H1 (cell line): ENCODE results near the gene TBC1D22A. TPM values are rescaled to one million over a fixed set of nuclear protein-coding genes. Genes with fewer than 3 reads are reported as not detected.

Source experiments
- CTCF ChIA-PET: fragments of 300-600 bp; sonication (Branson Sonifier 250); formaldehyde crosslinking; loops from one replicate; lab custom pipeline; 2021; ENCODE audit not compliant: partially characterized antibody; lab: Charles Lee
- POLR2A ChIA-PET: fragments of 300-600 bp; sonication (Branson Sonifier 250); formaldehyde crosslinking; loops from one replicate; lab custom pipeline; 2021; ENCODE audit warnings: inconsistent platforms; ENCODE audit not compliant: partially characterized antibody; lab: Charles Lee
- DNase-seq, 2 experiments: peaks; one replicate each; pipeline versions ENCODE4 v3.0.0 to v3.0.0-alpha.2; 2010 to 2022; ENCODE audit warnings: low spot score in 2 of 2, low read depth in 1 of 2, mixed read lengths in 1 of 2
- FAIRE-seq: peaks from 2 replicates; lab custom pipeline; 2011; peaks lifted over from hg19 to GRCh38; lab: Jason Lieb, UNC
- H2AFZ ChIP-seq: 2 replicates; pipeline ENCODE4 v1.8.1; 2012; ENCODE audit warnings: low read length, inconsistent platforms
- H2AK5ac ChIP-seq: 2 replicates; pipeline ENCODE4 v1.6.1; 2013; ENCODE audit warnings: low read depth, low read length
- H2BK120ac ChIP-seq: replicated peaks from 2 replicates; pipeline ENCODE3; 2013; ENCODE audit warnings: low read depth, low read length, inconsistent platforms
- H2BK12ac ChIP-seq: 2 replicates; pipeline ENCODE4 v1.6.1; 2013; ENCODE audit warnings: low read depth, low read length
- H2BK15ac ChIP-seq: 2 replicates; pipeline ENCODE4 v1.6.1; 2013; ENCODE audit warnings: low read length
- H2BK20ac ChIP-seq: 2 replicates; pipeline ENCODE4 v1.6.1; 2013; ENCODE audit warnings: low read length
- H2BK5ac ChIP-seq: 2 replicates; pipeline ENCODE4 v1.6.1; 2013; ENCODE audit warnings: low read depth, low read length
- H3K14ac ChIP-seq: 2 replicates; pipeline ENCODE4 v1.6.1; 2013; ENCODE audit warnings: inconsistent platforms; ENCODE audit not compliant: insufficient read length
- H3K18ac ChIP-seq: 2 replicates; pipeline ENCODE4 v1.6.1; 2013; ENCODE audit warnings: low read length; ENCODE audit errors: extremely low read depth
- H3K23ac ChIP-seq: 2 replicates; pipeline ENCODE4 v1.6.1; 2013; ENCODE audit warnings: inconsistent platforms; ENCODE audit not compliant: insufficient read length
- H3K23me2 ChIP-seq: 2 replicates; pipeline ENCODE4 v1.6.1; 2013; ENCODE audit warnings: low read depth, low read length
- H3K27ac ChIP-seq: 2 replicates; pipeline ENCODE4 v1.6.1; 2011; ENCODE audit warnings: low read depth, low read length, inconsistent platforms
- H3K27me3 ChIP-seq, 4 experiments: replicated peaks in 1 of 4; 1 replicate in 1 of 4; 2 replicates in 3 of 4; pipeline versions ENCODE4 v1.6.1 to v1.8.1; 2011 to 2013; ENCODE audit warnings: low read length in 3 of 4, mild to moderate bottlenecking in 3 of 4, inconsistent platforms in 2 of 4, mixed read lengths in 2 of 4, moderate library complexity in 1 of 4; ENCODE audit not compliant: control insufficient read depth in 3 of 4, insufficient read depth in 3 of 4; ENCODE audit errors: extremely low read depth in 1 of 4
- H3K36me3 ChIP-seq, 4 experiments: 2 replicates each; pipeline versions ENCODE4 v1.6.1 to v1.8.1; 2011 to 2013; ENCODE audit warnings: mild to moderate bottlenecking in 4 of 4, low read length in 3 of 4, moderate library complexity in 2 of 4, control low read depth in 1 of 4, inconsistent platforms in 1 of 4; ENCODE audit not compliant: insufficient read depth in 4 of 4, control insufficient read depth in 2 of 4
- H3K4ac ChIP-seq: replicated peaks from 2 replicates; pipeline ENCODE3; 2013; ENCODE audit warnings: low read length, low read depth, mixed read lengths, inconsistent platforms; ENCODE audit not compliant: insufficient read length
- H3K4me1 ChIP-seq, 4 experiments: replicated peaks in 1 of 4; 1 replicate in 1 of 4; 2 replicates in 3 of 4; pipeline versions ENCODE4 v1.6.1 to v1.8.1; 2011 to 2013; ENCODE audit warnings: low read length in 3 of 4, inconsistent platforms in 2 of 4, mixed read lengths in 1 of 4; ENCODE audit not compliant: insufficient read depth in 4 of 4, control insufficient read depth in 3 of 4
- H3K4me2 ChIP-seq, 2 experiments: 2 replicates each; pipeline versions ENCODE4 v1.6.1 to v1.8.1; 2011 to 2013; ENCODE audit warnings: low read depth in 2 of 2, low read length in 2 of 2, control low read depth in 1 of 2, inconsistent platforms in 1 of 2, mild to moderate bottlenecking in 1 of 2; ENCODE audit not compliant: insufficient read depth in 1 of 2
- H3K4me3 ChIP-seq, 4 experiments: fragments of 200-600, 300-600 bp in 1 of 4; sonication (generic), shearing (Covaris generic), sonication (Bioruptor Twin) in 1 of 4; 2 replicates each; pipeline versions ENCODE4 v1.5.1 to v1.8.1; 2011 to 2016; ENCODE audit warnings: low read length in 4 of 4, low read depth in 3 of 4, control low read depth in 2 of 4, inconsistent platforms in 2 of 4, mild to moderate bottlenecking in 2 of 4, mixed read lengths in 1 of 4, moderate library complexity in 1 of 4; ENCODE audit not compliant: insufficient read depth in 2 of 4; ENCODE audit errors: extremely low read depth in 1 of 4
- H3K56ac ChIP-seq: replicated peaks from 2 replicates; pipeline ENCODE3; 2013; ENCODE audit warnings: low read depth, mild to moderate bottlenecking, mixed read lengths, low read length, inconsistent platforms; ENCODE audit not compliant: insufficient read length
- H3K79me1 ChIP-seq: 2 replicates; pipeline ENCODE4 v1.6.1; 2013; ENCODE audit warnings: low read depth, low read length, control low read depth
- H3K79me2 ChIP-seq, 2 experiments: 2 replicates each; pipeline versions ENCODE4 v1.6.1 to v1.8.1; 2012 to 2013; ENCODE audit warnings: low read length in 2 of 2, mild to moderate bottlenecking in 2 of 2, inconsistent platforms in 1 of 2; ENCODE audit not compliant: insufficient read depth in 2 of 2, control insufficient read depth in 1 of 2
- H3K9ac ChIP-seq, 4 experiments: replicated peaks in 1 of 4; 1 replicate in 1 of 4; 2 replicates in 3 of 4; pipeline versions ENCODE4 v1.6.1 to v1.8.1; 2011 to 2013; ENCODE audit warnings: low read depth in 3 of 4, low read length in 3 of 4, control low read depth in 2 of 4, mild to moderate bottlenecking in 2 of 4, moderate library complexity in 2 of 4, inconsistent platforms in 1 of 4; ENCODE audit errors: extremely low read depth in 1 of 4
- H3K9me3 ChIP-seq, 2 experiments: 2 replicates each; pipeline versions ENCODE4 v1.6.1 to v1.8.1; 2012 to 2013; ENCODE audit warnings: mild to moderate bottlenecking in 2 of 2, moderate library complexity in 2 of 2, control low read depth in 1 of 2, inconsistent platforms in 1 of 2, low read depth in 1 of 2, low read length in 1 of 2, mixed read lengths in 1 of 2; ENCODE audit not compliant: insufficient read depth in 2 of 2
- H4K20me1 ChIP-seq, 2 experiments: replicated peaks in 1 of 2; 2 replicates each; pipeline versions ENCODE3 to v1.8.1; 2011 to 2013; ENCODE audit warnings: inconsistent platforms in 2 of 2, low read length in 2 of 2, mild to moderate bottlenecking in 1 of 2; ENCODE audit not compliant: insufficient read depth in 2 of 2, control insufficient read depth in 1 of 2
- H4K5ac ChIP-seq: 2 replicates; pipeline ENCODE4 v1.6.1; 2013; ENCODE audit warnings: low read length, low read depth, mixed read lengths, inconsistent platforms; ENCODE audit not compliant: insufficient read length
- H4K8ac ChIP-seq: 2 replicates; pipeline ENCODE4 v1.8.0; 2013; ENCODE audit warnings: mild to moderate bottlenecking, moderate library complexity, low read length, inconsistent platforms; ENCODE audit not compliant: insufficient read depth; ENCODE audit errors: extremely low read depth
- H4K91ac ChIP-seq: replicated peaks from 2 replicates; pipeline ENCODE3; 2013; ENCODE audit warnings: low read length, mixed read lengths, inconsistent platforms; ENCODE audit not compliant: insufficient read length
- CHD1 ChIP-seq: IDR thresholded peaks from 2 replicates; pipeline ENCODE4 v1.6.1; 2012; ENCODE audit warnings: low read depth, low read length, improper control_type of control experiment
- HDAC2 ChIP-seq, 2 experiments: fragments of 300-600 bp in 1 of 2; sonication (generic) in 1 of 2; IDR thresholded peaks; 2 replicates each; pipeline ENCODE4 v1.6.1; 2011 to 2012; ENCODE audit warnings: low read depth in 2 of 2, low read length in 2 of 2, mild to moderate bottlenecking in 2 of 2, moderate library complexity in 2 of 2, borderline replicate concordance in 1 of 2, inconsistent platforms in 1 of 2
- JUND ChIP-seq: IDR thresholded peaks from 2 replicates; pipeline ENCODE4 v1.6.1; 2011; ENCODE audit warnings: mild to moderate bottlenecking, improper control_type of control experiment, low read length
- KDM4A ChIP-seq: IDR thresholded peaks from one replicate; pipeline ENCODE4 v1.7.1; 2012; ENCODE audit warnings: low read depth, mild to moderate bottlenecking, moderate library complexity, low read length, inconsistent platforms; ENCODE audit not compliant: severe bottlenecking
- MAFK ChIP-seq: IDR thresholded peaks from 2 replicates; pipeline ENCODE4 v1.6.1; 2012; ENCODE audit warnings: low read depth, mild to moderate bottlenecking, improper control_type of control experiment, low read length
- RAD21 ChIP-seq, 2 experiments: IDR thresholded peaks in 1 of 2; conservative IDR thresholded peaks in 1 of 2; 2 replicates each; pipeline ENCODE4 v1.6.1; 2011; ENCODE audit warnings: low read depth in 2 of 2, low read length in 2 of 2, improper control_type of control experiment in 1 of 2, inconsistent platforms in 1 of 2, mild to moderate bottlenecking in 1 of 2, moderate library complexity in 1 of 2
- RFX5 ChIP-seq: IDR thresholded peaks from 2 replicates; pipeline ENCODE4 v1.6.1; 2011; ENCODE audit warnings: low read depth, low read length, improper control_type of control experiment, borderline replicate concordance
- SRF ChIP-seq: IDR thresholded peaks from 2 replicates; pipeline ENCODE4 v1.6.1; 2011; ENCODE audit warnings: mild to moderate bottlenecking, low read depth, low read length, moderate library complexity
- WGBS, 2 experiments: shearing (Covaris generic) in 1 of 2; methylation state at CpG; one replicate each; pipeline versions ENCODE4 v1.1.6 to v1.1.7; 2013 to 2015; ENCODE audit warnings: low lambda C conversion rate in 2 of 2, mixed read lengths in 2 of 2, inconsistent platforms in 1 of 2, low coverage in 1 of 2, missing lambda C conversion rate in 1 of 2; ENCODE audit not compliant: insufficient replicate concordance in 2 of 2, insufficient coverage in 1 of 2, insufficient read length in 1 of 2; ENCODE audit errors: extremely low coverage in 1 of 2, missing lambda C conversion rate in 1 of 2; 5-methylcytosine and 5-hydroxymethylcytosine counted together
- polyA plus RNA-seq, 7 experiments: library from polyadenylated mRNA; depleted of rRNA in 3 of 7; stranded (reverse) in 5 of 7; unstranded in 2 of 7; fragments of >200 nt in 5 of 7; fragments of 200-250 nt in 2 of 7; gene quantifications; 1 replicate in 5 of 7; 2 replicates in 1 of 7; 4 replicates in 1 of 7; pipeline versions ENCODE4 v1.2.1 to v1.2.3, GENCODE V29; 2011 to 2013; ENCODE audit warnings: missing spikeins in 2 of 7, mixed read lengths in 2 of 7
- total RNA-seq: library from RNA; stranded (reverse); fragmentation: NEBNext Ultra II Directional; extraction: Animal tissue kit (Norgen Biotek cat#: 25700); gene quantifications from 2 replicates; pipeline ENCODE4 v1.2.1, GENCODE V29; 2021
- TF ChIP-seq, protein P1 (sequence below), 3 experiments: IDR thresholded peaks; 1 replicate in 2 of 3; 2 replicates in 1 of 3; pipeline versions ENCODE4 v1.5.1 to v1.6.1; 2011; ENCODE audit warnings: low read length in 3 of 3, mild to moderate bottlenecking in 3 of 3, inconsistent platforms in 2 of 3, low read depth in 1 of 3, moderate library complexity in 1 of 3; ENCODE audit not compliant: insufficient read depth in 1 of 3; ENCODE audit errors: control extremely low read depth in 1 of 3

TBC1D22A gene
- total and polyA plus RNA-seq, 2 of the 8 experiments (the other 6 are each of a cell fraction or from before 2014, with no cell fraction given) = 11.9 to 18.4 TPM

DNA sequence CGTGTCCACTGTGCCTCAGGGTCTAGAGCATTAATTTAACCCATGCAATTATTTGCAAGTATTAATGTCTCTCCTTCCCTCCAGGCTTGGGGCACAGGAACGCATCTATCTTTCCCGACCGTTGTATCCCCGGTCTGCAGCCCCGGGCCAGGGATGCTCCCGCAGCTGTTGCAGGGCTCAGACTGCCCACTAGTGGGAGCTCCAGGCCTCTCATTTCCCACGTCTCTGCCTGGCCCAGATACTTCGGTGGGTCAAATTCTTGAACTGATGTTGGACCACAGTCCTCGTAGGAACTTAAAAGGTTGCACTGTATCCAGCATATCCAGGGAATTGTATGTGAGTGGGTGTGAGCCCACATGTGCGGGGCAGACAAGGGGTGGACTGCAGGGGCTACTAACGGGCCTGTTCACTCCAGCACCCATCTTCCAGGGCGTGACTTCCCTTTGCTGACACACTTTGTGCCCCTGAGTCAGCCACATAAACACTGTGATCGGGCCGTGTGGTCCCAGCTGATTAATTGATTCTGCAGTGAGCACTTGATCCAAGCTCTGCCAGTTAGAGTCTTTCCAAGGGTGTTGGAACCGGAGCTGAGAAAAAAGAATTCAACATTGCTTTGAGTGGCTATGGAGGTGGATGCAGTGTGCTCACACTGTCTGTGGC lies 451.3 kb downstream of the TBC1D22A start:
- Histone ChIP-seq H2BK20ac (no peak overlapping the region), H4K5ac (no peak overlapping the region), H3K27me3 (no peaks in the 10 kb centered on the region), H3K79me2 (no peaks in the 10 kb centered on the region), H2AFZ (no peak overlapping the region), H3K14ac (no peak overlapping the region), H3K56ac (no peak overlapping the region), H3K4ac (no peak overlapping the region), H3K9ac (no peak overlapping the region), H4K91ac (no peak overlapping the region), H4K8ac (no peak overlapping the region), H3K4me2 (no peak overlapping the region), H3K4me1 (no peaks in the 10 kb centered on the region), H3K18ac (no peak overlapping the region), H3K27ac (no peak overlapping the region), H3K23ac (no peak overlapping the region), H2AK5ac (no peak overlapping the region), H3K79me1 (no peaks in the 10 kb centered on the region), H2BK5ac (no peak overlapping the region), H3K23me2 (no peaks in the 10 kb centered on the region), H3K36me3 (no peaks in the 10 kb centered on the region), H3K4me3 (no peak overlapping the region), H2BK15ac (no peak overlapping the region), H2BK12ac (no peak overlapping the region), H4K20me1 (no peaks in the 10 kb centered on the region), H3K9me3 (peaks cover 64 to 77% of the 10 kb centered on the region in 2 experiments), H2BK120ac (no peak overlapping the region)
- ChIA-PET POLR2A (interaction anchor here (0.6 kb wide), 1 partner anchor 488 kb away, joined by 3 read pairs; no protein-coding TSS in a partner anchor), CTCF (interaction anchor here (0.6 to 1.3 kb wide), 5 partner anchors 12 to 44 kb away, joined by 3 to 7 read pairs (median 3); no protein-coding TSS in a partner anchor)
- 86% methylated on average over 16 of the region's 16 CpGs; no CpG with 5 or more reads in 1 of the 2 experiments for WGBS, 2 experiments
- DNase-seq = peak in 1 of 2 experiments; percentile 83
- FAIRE-seq = no peak
- TF ChIP-seq SRF (no peak), HDAC2 (IDR thresholded peaks at IDR 0.05; ENCODE audit: borderline replicate concordance in 1 of 2, low read depth in 2 of 2, low read length in 2 of 2) (no peak), RAD21 (IDR thresholded peaks at IDR 0.05 in 1 of 2, conservative IDR thresholded peaks at IDR 0.05 in 1 of 2; ENCODE audit: low read depth in 2 of 2, low read length in 2 of 2) (peak; percentile 81 to 85), KDM4A (no peak), CHD1 (no peak), RFX5 (no peak), JUND (no peak), MAFK (no peak)
- TF ChIP-seq, protein P1, sequence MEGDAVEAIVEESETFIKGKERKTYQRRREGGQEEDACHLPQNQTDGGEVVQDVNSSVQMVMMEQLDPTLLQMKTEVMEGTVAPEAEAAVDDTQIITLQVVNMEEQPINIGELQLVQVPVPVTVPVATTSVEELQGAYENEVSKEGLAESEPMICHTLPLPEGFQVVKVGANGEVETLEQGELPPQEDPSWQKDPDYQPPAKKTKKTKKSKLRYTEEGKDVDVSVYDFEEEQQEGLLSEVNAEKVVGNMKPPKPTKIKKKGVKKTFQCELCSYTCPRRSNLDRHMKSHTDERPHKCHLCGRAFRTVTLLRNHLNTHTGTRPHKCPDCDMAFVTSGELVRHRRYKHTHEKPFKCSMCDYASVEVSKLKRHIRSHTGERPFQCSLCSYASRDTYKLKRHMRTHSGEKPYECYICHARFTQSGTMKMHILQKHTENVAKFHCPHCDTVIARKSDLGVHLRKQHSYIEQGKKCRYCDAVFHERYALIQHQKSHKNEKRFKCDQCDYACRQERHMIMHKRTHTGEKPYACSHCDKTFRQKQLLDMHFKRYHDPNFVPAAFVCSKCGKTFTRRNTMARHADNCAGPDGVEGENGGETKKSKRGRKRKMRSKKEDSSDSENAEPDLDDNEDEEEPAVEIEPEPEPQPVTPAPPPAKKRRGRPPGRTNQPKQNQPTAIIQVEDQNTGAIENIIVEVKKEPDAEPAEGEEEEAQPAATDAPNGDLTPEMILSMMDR (IDR thresholded peaks at IDR 0.05; ENCODE audit: control extremely low read depth in 1 of 3, insufficient read depth in 1 of 3, low read depth in 1 of 3, low read length in 3 of 3) = peak; percentile 66 to 86 (median 81)
